Measurements from ENCODE around the gene OR52J3. TPM values are rescaled to one million over a fixed set of nuclear protein-coding genes. Genes with fewer than 3 reads are reported as not detected.

The OR52J3 gene
- not detected for total RNA-seq
- polyA plus RNA-seq (ENCODE audit: insufficient read length in 2 of 2), result not detected
- long read RNA-seq, donor 1, result 0 reads
- long read RNA-seq, donor 2, partial matches to known transcripts, result 0 of 1 reads
- long read RNA-seq, donor 2, other reads (novel, unspliced or antisense), result 0 of 1 reads
- long read RNA-seq, donor 3, result 0 reads
- long read RNA-seq, donor 4, result 0 reads

DNA sequence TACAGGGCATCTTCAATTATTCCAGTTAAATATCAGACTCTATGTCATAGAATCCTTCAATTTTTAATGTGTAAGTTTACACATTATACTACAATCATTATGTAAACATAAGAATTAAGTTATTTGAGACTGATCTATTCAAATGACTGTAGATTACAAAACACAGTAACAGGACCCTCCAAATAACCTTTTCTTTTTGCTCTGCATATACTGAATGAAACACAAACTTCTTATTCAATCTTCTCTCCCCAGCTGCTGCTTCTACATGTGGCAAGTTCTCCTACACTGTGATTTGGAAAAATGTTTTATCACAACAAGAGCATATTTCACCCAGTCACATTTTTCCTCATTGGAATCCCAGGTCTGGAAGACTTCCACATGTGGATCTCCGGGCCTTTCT is at the start of gene OR52J3:
Gene OR52J3 (plus strand): TSS at position 301 of the 400 bp plus-strand sequence. CDS start 0 bp downstream, at position 301.
- Histone ChIP-seq H3K4me3 (ENCODE audit: low read depth, low read length) (no peak within 1 kb of the TSS), H3K4me1 (ENCODE audit: control insufficient read depth, insufficient read depth, low read length) (no peaks in the 10 kb centered on the region), H3K9me3 (ENCODE audit: control insufficient read depth, insufficient read depth, low read length) (no peaks in the 10 kb centered on the region), H3K27ac (ENCODE audit: low read depth, low read length) (no peak within 1 kb of the TSS), H3K27me3 (ENCODE audit: control insufficient read depth, insufficient read depth, low read length) (no peaks in the 10 kb centered on the region), H3K36me3 (ENCODE audit: control insufficient read depth, insufficient read depth, low read length) (no peaks in the 10 kb centered on the region)
- WGBS (ENCODE audit: insufficient coverage), result 86% methylated on average over 1 of the region's 1 CpG
- no peak for DNase-seq (ENCODE audit: low read depth in 4 of 6, low spot score in 6 of 6)

DNA sequence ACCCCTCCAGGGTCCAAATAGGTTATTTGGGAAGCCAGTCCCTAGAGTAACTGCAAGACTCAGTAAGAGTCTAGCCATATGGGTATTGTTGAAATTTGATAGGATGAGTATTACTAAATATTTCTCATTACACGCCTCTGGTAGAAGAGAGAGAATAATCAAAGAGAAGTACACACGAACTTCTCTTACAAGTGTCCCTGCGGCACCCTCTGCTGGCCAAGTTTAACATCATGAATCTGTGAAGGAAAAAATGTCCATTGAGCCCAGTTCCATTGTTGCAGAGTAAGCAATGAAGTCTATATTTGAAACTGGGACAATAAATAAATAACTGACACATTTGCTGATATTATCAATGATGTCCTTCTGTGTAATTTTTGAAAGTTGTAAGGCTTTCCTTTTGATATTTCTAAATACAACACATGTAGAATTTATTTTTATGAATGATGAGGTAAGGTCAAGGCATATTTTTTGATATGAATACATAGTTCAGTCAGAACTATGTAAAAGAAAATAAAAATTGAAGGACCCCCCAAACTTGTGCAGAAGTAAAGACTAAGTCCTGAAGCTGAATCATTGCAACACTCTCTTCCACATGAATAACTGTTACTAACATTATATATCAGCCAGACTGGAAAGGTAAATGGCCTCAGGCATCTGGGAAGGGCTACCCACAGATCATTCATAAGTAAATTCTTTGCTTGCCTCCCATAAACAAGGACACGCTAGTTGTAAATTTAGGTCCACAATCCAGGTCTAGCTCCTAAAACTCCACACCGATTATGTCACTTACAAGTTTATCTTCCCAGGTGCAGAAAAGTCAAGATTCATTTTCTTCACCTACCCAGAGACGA is 41.7 kb upstream of the OR52J3 start:
- H3K9me3 ChIP-seq (ENCODE audit: control insufficient read depth, insufficient read depth, low read length), result no peaks in the 10 kb centered on the region
- no peaks in the 10 kb centered on the region for H3K27me3 ChIP-seq (ENCODE audit: control insufficient read depth, insufficient read depth, low read length)
- no peaks in the 10 kb centered on the region for H3K4me1 ChIP-seq (ENCODE audit: control insufficient read depth, insufficient read depth, low read length)
- no peak overlapping the region for H3K4me3 ChIP-seq (ENCODE audit: low read depth, low read length)
- no peaks in the 10 kb centered on the region for H3K36me3 ChIP-seq (ENCODE audit: control insufficient read depth, insufficient read depth, low read length)
- 93% methylated on average over 3 of the region's 6 CpGs for WGBS (ENCODE audit: insufficient coverage)
- peak; percentile 21 to 93 (median 52) for DNase-seq (ENCODE audit: low read depth in 4 of 6, low spot score in 6 of 6)
- no peak overlapping the region for H3K27ac ChIP-seq (ENCODE audit: low read depth, low read length)

DNA sequence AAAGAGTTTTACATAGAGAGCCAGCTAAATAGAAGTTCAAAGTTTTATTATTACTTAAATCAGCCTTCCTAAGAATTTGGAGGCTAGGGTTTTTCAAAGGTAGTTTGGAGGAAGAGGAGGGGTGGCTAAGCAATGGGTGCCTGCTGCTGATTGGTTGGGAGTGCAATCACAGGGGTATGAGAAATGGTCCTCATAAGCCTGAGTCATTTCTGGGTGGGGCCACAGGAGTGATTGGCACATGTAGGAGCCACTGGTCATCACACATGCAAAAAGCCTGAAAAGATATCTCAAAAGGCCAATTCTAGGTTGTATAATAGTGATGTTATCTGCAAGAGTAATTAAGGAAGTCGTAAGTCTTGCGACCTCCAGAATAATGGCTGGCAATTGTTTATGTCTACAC is 38.8 kb upstream of the OR52J3 start:
- DNase-seq (ENCODE audit: low read depth in 4 of 6, low spot score in 6 of 6), result no peak
- Histone ChIP-seq H3K27ac (ENCODE audit: low read depth, low read length) (no peak overlapping the region), H3K27me3 (ENCODE audit: control insufficient read depth, insufficient read depth, low read length) (no peaks in the 10 kb centered on the region), H3K4me3 (ENCODE audit: low read depth, low read length) (no peak overlapping the region), H3K36me3 (ENCODE audit: control insufficient read depth, insufficient read depth, low read length) (no peaks in the 10 kb centered on the region), H3K9me3 (ENCODE audit: control insufficient read depth, insufficient read depth, low read length) (no peaks in the 10 kb centered on the region), H3K4me1 (ENCODE audit: control insufficient read depth, insufficient read depth, low read length) (no peaks in the 10 kb centered on the region)
- WGBS (ENCODE audit: insufficient coverage), result no CpG with 5 or more reads among the region's 2 CpGs

DNA sequence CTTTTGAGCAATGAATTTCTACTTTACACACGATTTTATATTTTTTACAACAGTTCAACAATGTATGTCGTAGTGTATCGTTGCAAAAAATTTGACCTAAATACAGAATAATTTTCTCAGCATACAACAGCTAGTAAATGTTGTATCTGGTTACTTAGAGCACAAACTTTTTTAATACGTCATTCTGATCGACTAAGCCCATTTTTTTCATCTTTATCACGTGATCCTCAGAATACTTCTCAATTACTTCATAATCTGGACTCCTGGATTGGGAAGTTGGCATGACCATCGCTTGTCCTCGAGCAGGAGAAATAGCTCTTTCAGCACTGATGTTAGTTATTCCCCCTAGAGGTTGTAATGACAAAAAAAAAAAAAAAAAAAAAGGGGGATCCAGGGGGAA is 35.1 kb upstream of the OR52J3 start:
- H3K27ac ChIP-seq (ENCODE audit: low read depth, low read length), result no peak overlapping the region
- no peaks in the 10 kb centered on the region for H3K36me3 ChIP-seq (ENCODE audit: control insufficient read depth, insufficient read depth, low read length)
- no peaks in the 10 kb centered on the region for H3K4me1 ChIP-seq (ENCODE audit: control insufficient read depth, insufficient read depth, low read length)
- no peak overlapping the region for H3K4me3 ChIP-seq (ENCODE audit: low read depth, low read length)
- H3K27me3 ChIP-seq (ENCODE audit: control insufficient read depth, insufficient read depth, low read length), result no peaks in the 10 kb centered on the region
- WGBS (ENCODE audit: insufficient coverage), result 75% methylated on average over 3 of the region's 8 CpGs
- H3K9me3 ChIP-seq (ENCODE audit: control insufficient read depth, insufficient read depth, low read length), result no peaks in the 10 kb centered on the region
- no peak for DNase-seq (ENCODE audit: low read depth in 4 of 6, low spot score in 6 of 6)

DNA sequence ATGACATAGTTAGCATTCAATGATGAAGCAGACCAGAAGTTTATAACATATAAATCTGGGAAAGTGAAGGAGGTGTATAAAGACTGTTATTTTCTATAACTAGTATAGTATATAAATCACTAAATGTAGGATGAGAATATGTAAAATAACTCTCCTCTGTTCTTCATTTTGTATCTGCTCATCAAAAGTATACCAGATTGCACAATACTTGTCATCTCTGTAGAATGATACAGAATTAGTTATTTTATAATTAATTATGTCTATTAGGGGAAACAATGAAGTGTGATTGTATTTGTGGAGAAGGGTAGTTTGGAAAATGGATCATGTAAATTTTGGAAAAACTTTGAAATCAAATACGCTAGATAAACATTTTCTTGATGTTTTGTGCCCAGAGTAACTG is 33.3 kb upstream of the OR52J3 start:
- Histone ChIP-seq H3K27me3 (ENCODE audit: control insufficient read depth, insufficient read depth, low read length) (no peaks in the 10 kb centered on the region), H3K4me3 (ENCODE audit: low read depth, low read length) (no peak overlapping the region), H3K9me3 (ENCODE audit: control insufficient read depth, insufficient read depth, low read length) (no peaks in the 10 kb centered on the region), H3K36me3 (ENCODE audit: control insufficient read depth, insufficient read depth, low read length) (no peaks in the 10 kb centered on the region), H3K27ac (ENCODE audit: low read depth, low read length) (no peak overlapping the region), H3K4me1 (ENCODE audit: control insufficient read depth, insufficient read depth, low read length) (no peaks in the 10 kb centered on the region)
- no peak for DNase-seq (ENCODE audit: low read depth in 4 of 6, low spot score in 6 of 6)
- WGBS (ENCODE audit: insufficient coverage), result 100% methylated on average over 1 of the region's 1 CpG

DNA sequence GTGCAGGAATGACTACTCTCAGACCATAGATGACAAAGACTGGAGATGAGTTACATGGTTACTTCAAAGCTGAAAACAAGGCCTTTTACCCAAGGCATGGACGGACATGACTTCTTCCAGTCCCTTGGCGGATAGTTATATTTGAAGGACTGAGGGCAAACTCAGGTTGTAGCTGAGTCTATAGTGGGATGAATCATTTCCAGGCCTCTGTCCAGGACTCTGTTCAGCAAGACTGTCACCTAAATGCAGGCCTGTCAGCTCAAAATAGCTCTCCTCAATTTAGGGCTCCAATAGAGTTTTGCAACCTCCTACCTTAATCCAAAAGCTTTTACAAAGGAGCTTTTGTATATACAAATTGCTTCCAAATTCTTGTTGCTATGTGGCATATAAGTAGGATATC is 24.3 kb upstream of the OR52J3 start:
- Histone ChIP-seq H3K36me3 (ENCODE audit: control insufficient read depth, insufficient read depth, low read length) (no peaks in the 10 kb centered on the region), H3K4me3 (ENCODE audit: low read depth, low read length) (no peak overlapping the region), H3K27ac (ENCODE audit: low read depth, low read length) (no peak overlapping the region), H3K4me1 (ENCODE audit: control insufficient read depth, insufficient read depth, low read length) (no peaks in the 10 kb centered on the region), H3K27me3 (ENCODE audit: control insufficient read depth, insufficient read depth, low read length) (no peaks in the 10 kb centered on the region), H3K9me3 (ENCODE audit: control insufficient read depth, insufficient read depth, low read length) (peaks cover 4% of the 10 kb centered on the region)
- no peak for DNase-seq (ENCODE audit: low read depth in 4 of 6, low spot score in 6 of 6)
- WGBS (ENCODE audit: insufficient coverage), result 89% methylated on average over 2 of the region's 2 CpGs

DNA sequence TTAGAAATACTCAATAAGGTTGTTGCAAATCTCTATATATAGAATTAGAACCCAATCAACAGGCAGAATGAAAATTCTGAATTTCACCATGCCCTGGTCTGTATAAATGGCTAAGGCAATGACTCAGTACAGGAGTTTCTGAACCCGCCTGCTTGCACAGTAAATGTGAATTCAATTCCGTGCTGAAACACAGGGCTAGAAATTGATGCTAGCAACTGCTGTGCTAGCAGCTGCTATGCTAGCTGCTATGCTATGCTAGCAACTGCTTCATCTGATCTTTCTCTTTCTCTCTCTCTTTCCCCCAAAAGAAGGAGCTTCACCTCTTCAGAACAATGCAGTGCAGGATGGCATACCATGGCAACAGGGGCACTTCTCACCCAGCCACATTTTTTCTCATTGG is 9.7 kb upstream of the OR52J3 start:
- peak in 2 of 6 donors; percentile 49 to 63 for DNase-seq (ENCODE audit: low read depth in 4 of 6, low spot score in 6 of 6)
- H3K4me1 ChIP-seq (ENCODE audit: control insufficient read depth, insufficient read depth, low read length), result no peaks in the 10 kb centered on the region
- no peaks in the 10 kb centered on the region for H3K36me3 ChIP-seq (ENCODE audit: control insufficient read depth, insufficient read depth, low read length)
- no peak overlapping the region for H3K27ac ChIP-seq (ENCODE audit: low read depth, low read length)
- 75% methylated on average over 2 of the region's 2 CpGs for WGBS (ENCODE audit: insufficient coverage)
- no peaks in the 10 kb centered on the region for H3K9me3 ChIP-seq (ENCODE audit: control insufficient read depth, insufficient read depth, low read length)
- H3K27me3 ChIP-seq (ENCODE audit: control insufficient read depth, insufficient read depth, low read length), result no peaks in the 10 kb centered on the region
- H3K4me3 ChIP-seq (ENCODE audit: low read depth, low read length), result no peak overlapping the region

DNA sequence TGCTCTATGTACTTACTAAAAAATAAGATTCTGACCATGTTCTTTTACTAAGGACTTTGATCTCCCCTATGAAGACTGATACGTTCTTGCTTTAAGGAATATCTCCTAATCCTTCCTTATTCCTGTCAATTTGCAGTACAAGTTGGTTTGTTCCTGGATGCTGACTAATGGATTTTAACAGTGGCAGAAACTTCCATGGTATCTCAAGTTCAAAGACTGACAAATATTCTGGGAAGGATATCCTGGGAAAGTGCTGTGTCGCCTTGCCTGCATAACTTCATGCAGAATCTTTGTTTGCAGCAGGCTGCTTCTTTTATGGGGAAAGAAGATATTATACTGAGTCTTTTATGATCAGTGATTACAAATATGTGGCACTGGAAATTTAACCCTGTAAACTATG is 8.4 kb upstream of the OR52J3 start:
- Histone ChIP-seq H3K36me3 (ENCODE audit: control insufficient read depth, insufficient read depth, low read length) (no peaks in the 10 kb centered on the region), H3K4me3 (ENCODE audit: low read depth, low read length) (no peak overlapping the region), H3K4me1 (ENCODE audit: control insufficient read depth, insufficient read depth, low read length) (no peaks in the 10 kb centered on the region), H3K27me3 (ENCODE audit: control insufficient read depth, insufficient read depth, low read length) (no peaks in the 10 kb centered on the region), H3K27ac (ENCODE audit: low read depth, low read length) (no peak overlapping the region), H3K9me3 (ENCODE audit: control insufficient read depth, insufficient read depth, low read length) (no peaks in the 10 kb centered on the region)
- DNase-seq (ENCODE audit: low read depth in 4 of 6, low spot score in 6 of 6), result peak in 1 of 6 donors; percentile 7
- 88% methylated on average over 1 of the region's 2 CpGs for WGBS (ENCODE audit: insufficient coverage)

DNA sequence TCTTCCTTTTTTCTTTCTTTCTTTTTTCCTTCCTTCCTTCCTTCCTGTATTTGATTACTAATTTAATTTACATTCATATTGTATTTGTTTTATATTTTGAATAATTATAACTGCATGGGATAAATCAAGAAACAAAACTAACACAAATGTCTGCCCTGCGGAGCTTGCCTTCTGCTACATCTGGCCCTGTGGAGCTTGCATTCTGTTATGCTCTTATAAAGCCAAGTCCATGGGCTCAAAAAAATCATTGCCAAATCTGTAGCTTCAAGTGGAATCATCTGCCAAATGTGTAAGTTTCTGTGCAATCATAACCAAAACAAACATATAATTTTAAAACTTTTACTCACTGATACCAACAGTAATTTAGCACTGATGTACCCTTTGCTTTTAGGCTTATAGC is 8.0 kb upstream of the OR52J3 start:
- WGBS (ENCODE audit: insufficient coverage), result 80% methylated on average over 1 of the region's 1 CpG
- H3K36me3 ChIP-seq (ENCODE audit: control insufficient read depth, insufficient read depth, low read length), result no peaks in the 10 kb centered on the region
- peak in 2 of 6 donors; percentile 59 to 73 for DNase-seq (ENCODE audit: low read depth in 4 of 6, low spot score in 6 of 6)

DNA sequence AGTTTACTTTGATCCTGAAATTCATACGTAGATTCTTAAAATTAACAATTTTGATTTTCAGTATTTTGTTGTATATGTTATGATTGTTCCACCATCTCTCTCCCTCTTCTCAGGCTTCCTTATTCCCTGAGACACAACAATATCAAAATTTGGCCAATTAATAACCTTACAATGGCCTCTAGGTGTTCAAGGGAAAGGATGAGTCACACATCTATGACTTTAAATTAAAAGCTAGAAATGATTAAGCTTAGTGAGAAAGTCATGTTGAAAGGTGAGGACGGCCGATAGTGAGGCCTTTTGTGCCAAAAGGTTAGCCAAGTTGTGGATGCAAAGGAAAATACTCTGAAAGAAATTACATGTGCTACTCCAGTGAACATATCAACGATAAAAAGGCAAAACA is 5.5 kb upstream of the OR52J3 start:
- H3K4me3 ChIP-seq (ENCODE audit: low read depth, low read length), result no peak overlapping the region
- H3K36me3 ChIP-seq (ENCODE audit: control insufficient read depth, insufficient read depth, low read length), result no peaks in the 10 kb centered on the region
- H3K4me1 ChIP-seq (ENCODE audit: control insufficient read depth, insufficient read depth, low read length), result no peaks in the 10 kb centered on the region
- H3K27me3 ChIP-seq (ENCODE audit: control insufficient read depth, insufficient read depth, low read length), result no peaks in the 10 kb centered on the region
- WGBS (ENCODE audit: insufficient coverage), result no CpG with 5 or more reads among the region's 4 CpGs
- DNase-seq (ENCODE audit: low read depth in 4 of 6, low spot score in 6 of 6), result no peak
- no peaks in the 10 kb centered on the region for H3K9me3 ChIP-seq (ENCODE audit: control insufficient read depth, insufficient read depth, low read length)
- H3K27ac ChIP-seq (ENCODE audit: low read depth, low read length), result no peak overlapping the region

More for the DNA sequence above, 8.0 kb upstream of the OR52J3 start:
- H3K4me3 ChIP-seq (ENCODE audit: low read depth, low read length), result no peak overlapping the region
- no peaks in the 10 kb centered on the region for H3K27me3 ChIP-seq (ENCODE audit: control insufficient read depth, insufficient read depth, low read length)
- no peak overlapping the region for H3K27ac ChIP-seq (ENCODE audit: low read depth, low read length)
- no peaks in the 10 kb centered on the region for H3K4me1 ChIP-seq (ENCODE audit: control insufficient read depth, insufficient read depth, low read length)
- no peaks in the 10 kb centered on the region for H3K9me3 ChIP-seq (ENCODE audit: control insufficient read depth, insufficient read depth, low read length)
